ENCODE data around the gene ANK2.

The ANK2 gene

GRCh38 chr4:113049421-113050370 is at the start of gene ANK2:
Gene ANK2, plus strand, starts transcription at chr4:113049653. Its CDS starts 76 bp downstream, at chr4:113049729.
- Histone ChIP-seq H3K4me1 (ENCODE audit: control insufficient read depth, insufficient read depth, low read length) (no peaks in the 10 kb centered on the region), H3K36me3 (ENCODE audit: control insufficient read depth, insufficient read depth, low read length) (no peaks in the 10 kb centered on the region), H3K4me3 (ENCODE audit: low read length) (no peak within 1 kb of the TSS), H3K27me3 (ENCODE audit: control insufficient read depth, insufficient read depth, low read length) (no peaks in the 10 kb centered on the region), H3K9ac (ENCODE audit: low read length) (no peak within 1 kb of the TSS), H3K9me3 (ENCODE audit: control insufficient read depth, low read length) (no peaks in the 10 kb centered on the region)

GRCh38 chr4:113003841-113004240 is 45.6 kb upstream of the ANK2 start:
- Histone ChIP-seq H3K9me3 (ENCODE audit: control insufficient read depth, low read length) (no peaks in the 10 kb centered on the region), H3K36me3 (ENCODE audit: control insufficient read depth, insufficient read depth, low read length) (no peaks in the 10 kb centered on the region), H3K9ac (ENCODE audit: low read length) (no peak overlapping the region), H3K27me3 (ENCODE audit: control insufficient read depth, insufficient read depth, low read length) (no peaks in the 10 kb centered on the region), H3K4me1 (ENCODE audit: control insufficient read depth, insufficient read depth, low read length) (no peaks in the 10 kb centered on the region), H3K4me3 (ENCODE audit: low read length) (no peak overlapping the region)

- Histone ChIP-seq H3K27me3 (ENCODE audit: control insufficient read depth, insufficient read depth, low read length) (no peaks in the 10 kb centered on the region), H3K9ac (ENCODE audit: low read length) (no peak overlapping the region), H3K9me3 (ENCODE audit: control insufficient read depth, low read length) (no peaks in the 10 kb centered on the region), H3K4me3 (ENCODE audit: low read length) (no peak overlapping the region), H3K36me3 (ENCODE audit: control insufficient read depth, insufficient read depth, low read length) (no peaks in the 10 kb centered on the region), H3K4me1 (ENCODE audit: control insufficient read depth, insufficient read depth, low read length) (no peaks in the 10 kb centered on the region)
Observed at GRCh38 chr4:113004655-113005054, 44.8 kb upstream of the ANK2 start.

GRCh38 chr4:113006632-113007031 is 42.8 kb upstream of the ANK2 start:
- Histone ChIP-seq H3K9ac (ENCODE audit: low read length) (no peak overlapping the region), H3K9me3 (ENCODE audit: control insufficient read depth, low read length) (no peaks in the 10 kb centered on the region), H3K4me1 (ENCODE audit: control insufficient read depth, insufficient read depth, low read length) (no peaks in the 10 kb centered on the region), H3K4me3 (ENCODE audit: low read length) (no peak overlapping the region), H3K36me3 (ENCODE audit: control insufficient read depth, insufficient read depth, low read length) (no peaks in the 10 kb centered on the region), H3K27me3 (ENCODE audit: control insufficient read depth, insufficient read depth, low read length) (no peaks in the 10 kb centered on the region)

GRCh38 chr4:113007151-113007550 is 42.3 kb upstream of the ANK2 start:
- Histone ChIP-seq H3K4me3 (ENCODE audit: low read length) (no peak overlapping the region), H3K4me1 (ENCODE audit: control insufficient read depth, insufficient read depth, low read length) (no peaks in the 10 kb centered on the region), H3K9me3 (ENCODE audit: control insufficient read depth, low read length) (no peaks in the 10 kb centered on the region), H3K9ac (ENCODE audit: low read length) (no peak overlapping the region), H3K27me3 (ENCODE audit: control insufficient read depth, insufficient read depth, low read length) (no peaks in the 10 kb centered on the region), H3K36me3 (ENCODE audit: control insufficient read depth, insufficient read depth, low read length) (no peaks in the 10 kb centered on the region)

GRCh38 chr4:113008135-113008534 is 41.3 kb upstream of the ANK2 start:
- no peaks in the 10 kb centered on the region for H3K36me3 ChIP-seq (ENCODE audit: control insufficient read depth, insufficient read depth, low read length)
- no peaks in the 10 kb centered on the region for H3K27me3 ChIP-seq (ENCODE audit: control insufficient read depth, insufficient read depth, low read length)
- H3K4me1 ChIP-seq (ENCODE audit: control insufficient read depth, insufficient read depth, low read length), result no peaks in the 10 kb centered on the region
- no peak overlapping the region for H3K4me3 ChIP-seq (ENCODE audit: low read length)
- no peak overlapping the region for H3K9ac ChIP-seq (ENCODE audit: low read length)
- H3K9me3 ChIP-seq (ENCODE audit: control insufficient read depth, low read length), result no peaks in the 10 kb centered on the region

GRCh38 chr4:113008716-113009115 is 40.7 kb upstream of the ANK2 start:
- H3K36me3 ChIP-seq (ENCODE audit: control insufficient read depth, insufficient read depth, low read length), result no peaks in the 10 kb centered on the region
- H3K9ac ChIP-seq (ENCODE audit: low read length), result no peak overlapping the region
- H3K9me3 ChIP-seq (ENCODE audit: control insufficient read depth, low read length), result no peaks in the 10 kb centered on the region
- H3K27me3 ChIP-seq (ENCODE audit: control insufficient read depth, insufficient read depth, low read length), result no peaks in the 10 kb centered on the region
- no peak overlapping the region for H3K4me3 ChIP-seq (ENCODE audit: low read length)
- no peaks in the 10 kb centered on the region for H3K4me1 ChIP-seq (ENCODE audit: control insufficient read depth, insufficient read depth, low read length)

- H3K36me3 ChIP-seq (ENCODE audit: control insufficient read depth, insufficient read depth, low read length), result no peaks in the 10 kb centered on the region
- H3K9me3 ChIP-seq (ENCODE audit: control insufficient read depth, low read length), result no peaks in the 10 kb centered on the region
- H3K9ac ChIP-seq (ENCODE audit: low read length), result no peak overlapping the region
- H3K4me3 ChIP-seq (ENCODE audit: low read length), result no peak overlapping the region
- H3K27me3 ChIP-seq (ENCODE audit: control insufficient read depth, insufficient read depth, low read length), result no peaks in the 10 kb centered on the region
- H3K4me1 ChIP-seq (ENCODE audit: control insufficient read depth, insufficient read depth, low read length), result no peaks in the 10 kb centered on the region
Observed at GRCh38 chr4:113009461-113009860, 40.0 kb upstream of the ANK2 start.

- no peak overlapping the region for H3K4me3 ChIP-seq (ENCODE audit: low read length)
- no peaks in the 10 kb centered on the region for H3K36me3 ChIP-seq (ENCODE audit: control insufficient read depth, insufficient read depth, low read length)
- no peaks in the 10 kb centered on the region for H3K27me3 ChIP-seq (ENCODE audit: control insufficient read depth, insufficient read depth, low read length)
- H3K9me3 ChIP-seq (ENCODE audit: control insufficient read depth, low read length), result no peaks in the 10 kb centered on the region
- no peaks in the 10 kb centered on the region for H3K4me1 ChIP-seq (ENCODE audit: control insufficient read depth, insufficient read depth, low read length)
- no peak overlapping the region for H3K9ac ChIP-seq (ENCODE audit: low read length)
Observed at GRCh38 chr4:113012122-113012725, 37.2 kb upstream of the ANK2 start.

- Histone ChIP-seq H3K36me3 (ENCODE audit: control insufficient read depth, insufficient read depth, low read length) (no peaks in the 10 kb centered on the region), H3K9me3 (ENCODE audit: control insufficient read depth, low read length) (no peaks in the 10 kb centered on the region), H3K9ac (ENCODE audit: low read length) (no peak overlapping the region), H3K27me3 (ENCODE audit: control insufficient read depth, insufficient read depth, low read length) (no peaks in the 10 kb centered on the region), H3K4me1 (ENCODE audit: control insufficient read depth, insufficient read depth, low read length) (no peaks in the 10 kb centered on the region), H3K4me3 (ENCODE audit: low read length) (no peak overlapping the region)
Observed at GRCh38 chr4:113012786-113013185, 36.7 kb upstream of the ANK2 start.

- Histone ChIP-seq H3K27me3 (ENCODE audit: control insufficient read depth, insufficient read depth, low read length) (no peaks in the 10 kb centered on the region), H3K4me1 (ENCODE audit: control insufficient read depth, insufficient read depth, low read length) (no peaks in the 10 kb centered on the region), H3K36me3 (ENCODE audit: control insufficient read depth, insufficient read depth, low read length) (no peaks in the 10 kb centered on the region), H3K9me3 (ENCODE audit: control insufficient read depth, low read length) (no peaks in the 10 kb centered on the region), H3K4me3 (ENCODE audit: low read length) (no peak overlapping the region), H3K9ac (ENCODE audit: low read length) (no peak overlapping the region)
Observed at GRCh38 chr4:113013751-113014150, 35.7 kb upstream of the ANK2 start.

- Histone ChIP-seq H3K4me1 (ENCODE audit: control insufficient read depth, insufficient read depth, low read length) (no peaks in the 10 kb centered on the region), H3K4me3 (ENCODE audit: low read length) (no peak overlapping the region), H3K36me3 (ENCODE audit: control insufficient read depth, insufficient read depth, low read length) (no peaks in the 10 kb centered on the region), H3K27me3 (ENCODE audit: control insufficient read depth, insufficient read depth, low read length) (no peaks in the 10 kb centered on the region), H3K9me3 (ENCODE audit: control insufficient read depth, low read length) (no peaks in the 10 kb centered on the region), H3K9ac (ENCODE audit: low read length) (no peak overlapping the region)
Observed at GRCh38 chr4:113016377-113016776, 33.1 kb upstream of the ANK2 start.
